GM18505 (cell line): Measurements from ENCODE around the gene RAB11FIP3.

ENCODE experiments used
- ATAC-seq: cut with Tn5 transposase; IDR thresholded peaks from one replicate; pipeline ENCODE4 v1.9.1; 2021; ENCODE audit not compliant: unreplicated experiment
- POLR2A ChIP-seq: IDR thresholded peaks from 4 replicates; pipeline ENCODE4 v1.6.1; 2011; ENCODE audit warnings: borderline replicate concordance; ENCODE audit not compliant: insufficient read depth, insufficient read length; ENCODE audit errors: extremely low read depth

RAB11FIP3 gene

DNA sequence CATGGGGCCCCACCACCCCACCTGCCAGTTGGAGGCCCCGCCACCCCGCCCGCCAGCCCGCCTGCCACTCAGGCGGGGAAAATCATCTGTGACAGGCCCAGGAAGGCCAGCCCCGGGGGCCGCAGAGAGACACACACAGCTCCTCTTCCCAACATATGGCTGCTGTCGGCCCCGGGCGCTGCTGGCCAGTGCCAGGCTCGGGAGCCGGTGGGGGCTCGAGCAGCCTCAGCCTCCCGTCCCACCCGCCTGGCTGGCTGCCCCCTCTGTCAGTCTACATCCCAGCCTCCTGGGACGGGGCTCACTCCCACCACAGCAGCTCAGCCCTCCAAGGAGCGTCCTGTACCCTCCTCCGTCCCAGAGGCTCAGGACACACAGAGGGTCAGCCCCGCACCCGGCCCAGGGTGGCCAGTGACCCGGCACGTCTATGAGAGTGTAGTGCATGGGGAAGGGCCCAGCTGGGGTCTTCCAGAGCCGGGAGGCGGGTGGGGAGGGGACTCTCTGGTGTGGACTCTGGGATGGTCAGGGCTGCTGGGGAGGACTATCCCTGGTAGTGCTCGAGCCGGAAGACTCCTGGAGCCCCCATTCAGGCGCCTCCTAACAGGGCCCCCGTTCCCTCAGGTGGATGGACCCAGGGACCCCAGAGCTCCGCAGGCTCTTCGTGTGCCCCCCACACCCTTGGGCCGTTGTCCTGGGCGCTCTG, 131.2 kb downstream of the RAB11FIP3 start:
- no peak for TF ChIP-seq POLR2A
- no peak for ATAC-seq

GRCh38 chr16:557463-558297, 132.2 kb downstream of the RAB11FIP3 start:
- TF ChIP-seq POLR2A, result no peak
- ATAC-seq, result no peak

GRCh38 chr16:558298-559020, 133.0 kb downstream of the RAB11FIP3 start:
- ATAC-seq, result no peak
- TF ChIP-seq POLR2A, result no peak

DNA sequence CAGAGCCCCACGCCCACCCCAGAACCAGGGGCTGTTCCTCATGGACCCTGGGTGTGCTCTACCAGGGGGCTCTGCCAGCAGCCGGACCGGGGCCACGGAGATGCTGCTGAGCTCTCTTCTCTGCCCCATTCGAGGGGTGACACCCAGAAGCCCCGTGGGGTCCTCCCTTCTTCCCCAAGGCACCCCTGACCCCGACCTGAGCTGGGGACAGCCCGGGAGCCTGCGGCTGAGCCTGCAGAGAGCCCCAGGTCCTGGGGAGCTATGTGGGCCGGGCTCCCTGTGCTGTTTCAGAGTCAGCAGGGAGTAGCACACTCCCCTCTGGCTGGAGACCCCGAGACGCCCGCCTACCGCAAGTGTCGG, 133.6 kb downstream of the RAB11FIP3 start:
- no peak for TF ChIP-seq POLR2A
- no peak for ATAC-seq

- TF ChIP-seq POLR2A, result no peak
- no peak for ATAC-seq
These were observed 134.2 kb downstream of the RAB11FIP3 start for GRCh38 chr16:559411-560203.

DNA sequence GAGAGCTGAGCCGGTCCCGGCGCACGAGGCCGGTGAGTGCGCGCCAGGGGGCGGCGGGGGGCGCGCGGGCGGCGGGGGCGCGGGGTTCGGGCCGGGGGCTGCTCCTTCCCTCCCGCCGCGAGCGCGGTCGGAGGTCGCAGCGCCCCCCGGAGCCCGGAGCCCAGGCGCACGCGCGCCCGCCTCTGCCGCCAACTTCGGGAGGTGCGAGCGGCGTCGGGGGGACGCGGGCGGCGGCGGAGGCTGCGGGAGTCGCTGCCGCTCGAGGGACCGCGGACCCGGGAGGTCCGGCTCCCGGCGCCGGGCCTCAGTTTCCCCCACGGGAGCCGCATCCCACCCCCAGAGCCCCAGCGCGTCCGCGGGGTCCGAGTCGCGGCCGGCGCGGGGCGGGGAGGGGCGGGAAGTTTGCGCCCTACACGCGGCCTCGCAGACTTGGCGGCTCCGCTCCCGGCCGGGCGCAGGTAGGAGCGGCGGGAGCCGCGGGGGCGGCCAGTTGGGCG, 134.8 kb downstream of the RAB11FIP3 start, which contains the start of gene PRR35:
Gene PRR35, plus strand, starts transcription at position 191 of the 497 bp plus-strand sequence. CDS start 2,901 bp downstream, outside the sequence.
- TF ChIP-seq POLR2A, result no peak
- ATAC-seq, result no peak

- no peak for ATAC-seq
- no peak for TF ChIP-seq POLR2A
These were observed 135.4 kb downstream of the RAB11FIP3 start for GRCh38 chr16:560701-561412.

GRCh38 chr16:561413-561794, 136.0 kb downstream of the RAB11FIP3 start:
- no peak for ATAC-seq
- TF ChIP-seq POLR2A, result no peak

- ATAC-seq, result no peak
- no peak for TF ChIP-seq POLR2A
These were observed 136.8 kb downstream of the RAB11FIP3 start for GRCh38 chr16:561957-562938.

DNA sequence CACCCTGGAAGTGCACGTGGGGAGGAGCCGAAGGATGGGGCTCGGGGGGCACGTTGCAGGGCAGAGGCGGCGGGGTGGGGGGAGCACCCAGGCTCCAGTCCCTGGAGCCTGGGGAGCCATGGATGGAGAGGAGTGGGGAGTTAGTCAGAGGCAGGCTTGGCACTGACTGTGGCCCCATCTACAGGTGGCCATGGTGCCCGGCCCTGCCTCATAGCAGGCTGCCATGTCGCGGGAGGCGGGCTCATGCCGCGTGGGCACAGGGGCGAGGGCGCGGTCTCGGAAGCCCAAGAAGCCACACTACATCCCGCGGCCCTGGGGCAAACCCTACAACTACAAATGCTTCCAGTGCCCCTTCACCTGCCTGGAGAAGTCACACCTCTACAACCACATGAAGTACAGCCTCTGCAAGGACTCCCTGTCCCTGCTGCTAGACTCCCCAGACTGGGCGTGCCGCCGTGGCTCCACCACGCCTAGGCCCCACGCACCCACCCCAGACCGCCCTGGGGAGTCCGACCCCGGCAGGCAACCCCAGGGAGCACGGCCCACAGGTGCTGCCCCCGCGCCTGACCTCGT, 137.7 kb downstream of the RAB11FIP3 start:
- TF ChIP-seq POLR2A, result no peak
- ATAC-seq, result no peak
